DMS53 treated with DMSO at 0.1 percent for 48 hours (cell line): Measurements from ENCODE around the gene LETM1.

ENCODE experiments used
- DNase-seq: peaks from one replicate; lab custom pipeline; 2025; ENCODE audit not compliant: unreplicated experiment; lab: John Stamatoyannopoulos, UW

Gene LETM1

GRCh38 chr4:1808851-1809753 is 46.9 kb downstream of the LETM1 start:
- no peak for DNase-seq

GRCh38 chr4:1808396-1808795 is 47.6 kb downstream of the LETM1 start:
- no peak for DNase-seq

- no peak for DNase-seq
Measured at GRCh38 chr4:1807332-1807777, 48.6 kb downstream of the LETM1 start.

GRCh38 chr4:1806596-1807331 is 49.2 kb downstream of the LETM1 start:
- no peak for DNase-seq

- DNase-seq, result no peak
Measured at GRCh38 chr4:1806223-1806564, 49.8 kb downstream of the LETM1 start.

GRCh38 chr4:1805493-1806222 is 50.3 kb downstream of the LETM1 start:
- DNase-seq, result no peak

GRCh38 chr4:1804638-1805492 is 51.1 kb downstream of the LETM1 start:
- DNase-seq, result no peak

GRCh38 chr4:1803523-1804423 is 52.2 kb downstream of the LETM1 start:
- no peak for DNase-seq

GRCh38 chr4:1802720-1803522 is 53.0 kb downstream of the LETM1 start:
- DNase-seq, result no peak

GRCh38 chr4:1802151-1802715 is 53.7 kb downstream of the LETM1 start:
- no peak for DNase-seq

- no peak for DNase-seq
Measured at GRCh38 chr4:1801286-1801958, 54.5 kb downstream of the LETM1 start.

- DNase-seq, result no peak
Measured at GRCh38 chr4:1800805-1801204, 55.2 kb downstream of the LETM1 start.

- DNase-seq, result no peak
Measured at GRCh38 chr4:1799387-1800375, 56.3 kb downstream of the LETM1 start.

- DNase-seq, result no peak
Measured at GRCh38 chr4:1798580-1799386, 57.2 kb downstream of the LETM1 start.

- DNase-seq, result no peak
Measured at GRCh38 chr4:1797861-1798579, 57.9 kb downstream of the LETM1 start.
